ENCODE measurements around the gene NOTCH1.

GRCh38 chr9:136538599-136539426 lies 7.0 kb downstream of the NOTCH1 start:
- TF ChIP-seq, protein P1, sequence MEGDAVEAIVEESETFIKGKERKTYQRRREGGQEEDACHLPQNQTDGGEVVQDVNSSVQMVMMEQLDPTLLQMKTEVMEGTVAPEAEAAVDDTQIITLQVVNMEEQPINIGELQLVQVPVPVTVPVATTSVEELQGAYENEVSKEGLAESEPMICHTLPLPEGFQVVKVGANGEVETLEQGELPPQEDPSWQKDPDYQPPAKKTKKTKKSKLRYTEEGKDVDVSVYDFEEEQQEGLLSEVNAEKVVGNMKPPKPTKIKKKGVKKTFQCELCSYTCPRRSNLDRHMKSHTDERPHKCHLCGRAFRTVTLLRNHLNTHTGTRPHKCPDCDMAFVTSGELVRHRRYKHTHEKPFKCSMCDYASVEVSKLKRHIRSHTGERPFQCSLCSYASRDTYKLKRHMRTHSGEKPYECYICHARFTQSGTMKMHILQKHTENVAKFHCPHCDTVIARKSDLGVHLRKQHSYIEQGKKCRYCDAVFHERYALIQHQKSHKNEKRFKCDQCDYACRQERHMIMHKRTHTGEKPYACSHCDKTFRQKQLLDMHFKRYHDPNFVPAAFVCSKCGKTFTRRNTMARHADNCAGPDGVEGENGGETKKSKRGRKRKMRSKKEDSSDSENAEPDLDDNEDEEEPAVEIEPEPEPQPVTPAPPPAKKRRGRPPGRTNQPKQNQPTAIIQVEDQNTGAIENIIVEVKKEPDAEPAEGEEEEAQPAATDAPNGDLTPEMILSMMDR (conservative IDR thresholded peaks at IDR 0.05), result no peak
- no peak for TF ChIP-seq EZH2 (IDR thresholded peaks at IDR 0.05; ENCODE audit: low read depth)
